ENCODE data around the gene ROBO1.

DNA sequence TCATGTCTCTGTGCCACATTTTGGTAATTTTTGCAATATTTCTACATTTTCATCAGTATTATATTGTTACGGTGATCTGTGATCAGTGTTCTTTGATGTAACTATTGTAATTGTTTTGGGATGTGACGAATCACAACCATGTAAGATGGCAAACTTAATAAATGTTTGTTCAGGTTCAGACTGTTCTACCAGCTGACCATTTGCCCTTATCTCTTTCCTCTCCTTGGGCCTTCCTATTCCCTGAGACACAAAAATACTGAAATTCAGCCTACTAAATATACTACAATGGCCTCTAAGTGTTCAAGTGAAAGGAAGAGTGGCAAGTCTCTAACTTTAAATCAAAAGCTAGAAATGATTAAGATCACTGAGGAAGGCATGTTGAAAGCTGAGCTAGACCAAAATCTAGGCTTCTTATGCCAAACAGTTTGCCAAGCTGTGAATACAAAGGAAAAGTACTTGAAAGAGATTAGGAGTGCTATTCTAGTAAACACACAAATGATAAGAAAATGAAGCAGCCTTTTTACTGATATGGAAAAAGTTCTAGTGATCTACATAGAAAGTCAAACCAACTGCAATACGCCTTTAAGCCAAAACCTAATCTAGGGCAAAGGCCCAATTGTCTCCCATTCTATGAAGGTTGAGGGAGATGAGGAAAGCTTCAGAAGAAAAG, 952.8 kb downstream of the ROBO1 start:
- no peak for TF ChIP-seq EZH2 (IDR thresholded peaks at IDR 0.05; ENCODE audit: low read depth, low read length, severe bottlenecking)
- TF ChIP-seq, protein P1, sequence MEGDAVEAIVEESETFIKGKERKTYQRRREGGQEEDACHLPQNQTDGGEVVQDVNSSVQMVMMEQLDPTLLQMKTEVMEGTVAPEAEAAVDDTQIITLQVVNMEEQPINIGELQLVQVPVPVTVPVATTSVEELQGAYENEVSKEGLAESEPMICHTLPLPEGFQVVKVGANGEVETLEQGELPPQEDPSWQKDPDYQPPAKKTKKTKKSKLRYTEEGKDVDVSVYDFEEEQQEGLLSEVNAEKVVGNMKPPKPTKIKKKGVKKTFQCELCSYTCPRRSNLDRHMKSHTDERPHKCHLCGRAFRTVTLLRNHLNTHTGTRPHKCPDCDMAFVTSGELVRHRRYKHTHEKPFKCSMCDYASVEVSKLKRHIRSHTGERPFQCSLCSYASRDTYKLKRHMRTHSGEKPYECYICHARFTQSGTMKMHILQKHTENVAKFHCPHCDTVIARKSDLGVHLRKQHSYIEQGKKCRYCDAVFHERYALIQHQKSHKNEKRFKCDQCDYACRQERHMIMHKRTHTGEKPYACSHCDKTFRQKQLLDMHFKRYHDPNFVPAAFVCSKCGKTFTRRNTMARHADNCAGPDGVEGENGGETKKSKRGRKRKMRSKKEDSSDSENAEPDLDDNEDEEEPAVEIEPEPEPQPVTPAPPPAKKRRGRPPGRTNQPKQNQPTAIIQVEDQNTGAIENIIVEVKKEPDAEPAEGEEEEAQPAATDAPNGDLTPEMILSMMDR (IDR thresholded peaks at IDR 0.05; ENCODE audit: control extremely low read depth in 1 of 3, insufficient read depth in 1 of 3, low read depth in 1 of 3, low read length in 3 of 3) = no peak
